ENCODE measurements around the gene CACNA1F.

Gene CACNA1F

GRCh38 chrX:49264460-49264859 lies 31.3 kb upstream of the CACNA1F start, which contains the start of gene FOXP3:
TSS of gene FOXP3 (minus strand) at chrX:49264710. CDS start at chrX:49258505, 6,205 bp downstream.
- TF ChIP-seq CREB5 (CRISPR knock-in tag; IDR thresholded peaks at IDR 0.05; ENCODE audit: low read depth) (no peak), OSR1 (CRISPR knock-in tag; IDR thresholded peaks at IDR 0.05) (no peak), TCF4 (CRISPR knock-in tag; IDR thresholded peaks at IDR 0.05; ENCODE audit: borderline replicate concordance) (no peak), TOX (CRISPR knock-in tag; IDR thresholded peaks at IDR 0.05; ENCODE audit: borderline replicate concordance) (no peak)
- ATAC-seq = no peak

GRCh38 chrX:49263631-49264030 lies 30.5 kb upstream of the CACNA1F start:
- TF ChIP-seq POU6F1 (CRISPR knock-in tag; IDR thresholded peaks at IDR 0.05; ENCODE audit: borderline replicate concordance, low read depth) (no peak), CREB5 (CRISPR knock-in tag; IDR thresholded peaks at IDR 0.05; ENCODE audit: low read depth) (no peak), ZFP30 (CRISPR knock-in tag; IDR thresholded peaks at IDR 0.05) (no peak), RARB (CRISPR knock-in tag; IDR thresholded peaks at IDR 0.05) (no peak), SNAI2 (CRISPR knock-in tag; IDR thresholded peaks at IDR 0.05) (no peak), CSRNP3 (CRISPR knock-in tag; IDR thresholded peaks at IDR 0.05) (no peak), PPARA (CRISPR knock-in tag; IDR thresholded peaks at IDR 0.05; ENCODE audit: borderline replicate concordance) (no peak), GLIS3 (CRISPR knock-in tag; IDR thresholded peaks at IDR 0.05) (no peak), ISL1 (CRISPR knock-in tag; IDR thresholded peaks at IDR 0.05) (no peak), ESRRG (CRISPR knock-in tag; IDR thresholded peaks at IDR 0.05) (no peak), TSHZ2 (CRISPR knock-in tag; IDR thresholded peaks at IDR 0.05) (no peak), BACH2 (CRISPR knock-in tag; IDR thresholded peaks at IDR 0.05; ENCODE audit: borderline replicate concordance) (no peak), ZNF8 (CRISPR knock-in tag; IDR thresholded peaks at IDR 0.05) (no peak), ZNF70 (CRISPR knock-in tag; IDR thresholded peaks at IDR 0.05) (no peak), ARNTL (CRISPR knock-in tag; IDR thresholded peaks at IDR 0.05; ENCODE audit: borderline replicate concordance, low read depth) (no peak), ZC3H10 (CRISPR knock-in tag; IDR thresholded peaks at IDR 0.05) (no peak), PATZ1 (CRISPR knock-in tag; IDR thresholded peaks at IDR 0.05; ENCODE audit: borderline replicate concordance) (no peak), TCF4 (CRISPR knock-in tag; IDR thresholded peaks at IDR 0.05; ENCODE audit: borderline replicate concordance) (no peak), TOX (CRISPR knock-in tag; IDR thresholded peaks at IDR 0.05; ENCODE audit: borderline replicate concordance) (no peak), OSR1 (CRISPR knock-in tag; IDR thresholded peaks at IDR 0.05) (no peak)
- ATAC-seq = no peak

GRCh38 chrX:49262603-49263002 lies 29.5 kb upstream of the CACNA1F start:
- no peak for ATAC-seq
- TF ChIP-seq ARNTL (CRISPR knock-in tag; IDR thresholded peaks at IDR 0.05; ENCODE audit: borderline replicate concordance, low read depth) (no peak), PPARA (CRISPR knock-in tag; IDR thresholded peaks at IDR 0.05; ENCODE audit: borderline replicate concordance) (no peak), SNAI2 (CRISPR knock-in tag; IDR thresholded peaks at IDR 0.05) (no peak), ZNF70 (CRISPR knock-in tag; IDR thresholded peaks at IDR 0.05) (no peak), ZFP3 (CRISPR knock-in tag; IDR thresholded peaks at IDR 0.05) (no peak), POU6F1 (CRISPR knock-in tag; IDR thresholded peaks at IDR 0.05; ENCODE audit: borderline replicate concordance, low read depth) (no peak), RARB (CRISPR knock-in tag; IDR thresholded peaks at IDR 0.05) (no peak), ISL1 (CRISPR knock-in tag; IDR thresholded peaks at IDR 0.05) (no peak), OSR1 (CRISPR knock-in tag; IDR thresholded peaks at IDR 0.05) (no peak), ESRRG (CRISPR knock-in tag; IDR thresholded peaks at IDR 0.05) (no peak), ZC3H10 (CRISPR knock-in tag; IDR thresholded peaks at IDR 0.05) (no peak), TSHZ2 (CRISPR knock-in tag; IDR thresholded peaks at IDR 0.05) (no peak)

Data from SK-N-SH treated with all-trans-retinoic acid at 6 μM for 48 hours (cell line).